Activated B cell treated with CpG ODN at 0.5 μM for 24 hours (primary cell): ENCODE data around the gene ECI2. TPM values are rescaled to one million over a fixed set of nuclear protein-coding genes. Genes with fewer than 3 reads are reported as not detected.

Experiments
- ATAC-seq: fragments of 200-7000 bp; cut with Tn5 transposase; one replicate; pipeline ENCODE4 v1.10.0; 2021; ENCODE audit warnings: low read depth, mild to moderate bottlenecking, moderate library complexity
- CTCF ChIA-PET: fragments of 350-600 bp; sonication (Branson Sonifier 250); formaldehyde crosslinking; loops from one replicate; lab custom pipeline; 2021; ENCODE audit warnings: antibody characterized with exemption; lab: Charles Lee
- POLR2A ChIA-PET: fragments of 350-600 bp; sonication (Branson Sonifier 250); formaldehyde crosslinking; loops from one replicate; lab custom pipeline; 2021; ENCODE audit warnings: antibody characterized with exemption; lab: Charles Lee
- DNase-seq: peaks from one replicate; pipeline ENCODE4 v3.0.0; 2022
- H3K27ac Mint-ChIP-seq: one replicate; pipeline ENCODE4 v1.8.0; 2020; ENCODE audit warnings: mixed read lengths
- H3K27me3 Mint-ChIP-seq: one replicate; pipeline ENCODE4 v1.8.0; 2021; ENCODE audit warnings: mixed read lengths
- H3K36me3 Mint-ChIP-seq: one replicate; pipeline ENCODE4 v1.8.0; 2021; ENCODE audit warnings: low read depth, mixed read lengths
- H3K4me1 Mint-ChIP-seq: one replicate; pipeline ENCODE4 v1.8.0; 2021; ENCODE audit warnings: mixed read lengths
- H3K4me3 Mint-ChIP-seq: one replicate; pipeline ENCODE4 v1.8.0; 2020; ENCODE audit warnings: mild to moderate bottlenecking, mixed read lengths
- H3K9me3 Mint-ChIP-seq: one replicate; pipeline ENCODE4 v1.8.0; 2020; ENCODE audit warnings: mixed read lengths
- CTCF ChIP-seq: fragments of 200-600 bp; IDR thresholded peaks from one replicate; pipeline ENCODE4 v1.8.0; 2022; ENCODE audit warnings: antibody characterized with exemption, mild to moderate bottlenecking
- intact Hi-C: fragments of 100-400 bp; cut with micrococcal nuclease; formaldehyde crosslinking; loops from one replicate; pipeline ENCODE4 v1.15.1; 2024
- total RNA-seq: library from RNA; stranded (reverse); gene quantifications from 2 replicates; pipeline ENCODE4 v1.2.3, GENCODE V29; 2022

ECI2 gene
- total RNA-seq, 1 donor from 2014 or later = 15.8 TPM

GRCh38 chr6:4162370-4162769 is 27.0 kb upstream of the ECI2 start:
- DNase-seq = no peak
- no peaks in the 10 kb centered on the region for H3K9me3 Mint-ChIP-seq
- no peak overlapping the region for H3K27ac Mint-ChIP-seq
- H3K36me3 Mint-ChIP-seq = no peaks in the 10 kb centered on the region
- ChIA-PET CTCF (interaction anchor here (1.3 kb wide), 1 partner anchor 48 kb away, joined by 3 read pairs; no protein-coding TSS in a partner anchor), POLR2A (no interaction called here)
- ATAC-seq = no peak
- intact Hi-C loops = no loop called here
- H3K4me1 Mint-ChIP-seq = no peaks in the 10 kb centered on the region
- no peak for TF ChIP-seq CTCF
- peaks cover 2% of the 10 kb centered on the region for H3K27me3 Mint-ChIP-seq
- H3K4me3 Mint-ChIP-seq = no peak overlapping the region

GRCh38 chr6:4159491-4159890 is 24.1 kb upstream of the ECI2 start:
- POLR2A ChIA-PET = no interaction called here
- no peaks in the 10 kb centered on the region for H3K27me3 Mint-ChIP-seq
- DNase-seq (no peak), ATAC-seq (no peak)
- H3K4me3 Mint-ChIP-seq = no peak overlapping the region
- no peaks in the 10 kb centered on the region for H3K36me3 Mint-ChIP-seq
- peaks cover 14% of the 10 kb centered on the region for H3K4me1 Mint-ChIP-seq
- intact Hi-C loops = loop anchor here (10.0 kb wide), 1 partner anchor 775 kb away; no protein-coding TSS in a partner anchor
- no peaks in the 10 kb centered on the region for H3K9me3 Mint-ChIP-seq
- TF ChIP-seq CTCF = no peak
- CTCF ChIA-PET = no interaction called here
- no peak overlapping the region for H3K27ac Mint-ChIP-seq

- H3K36me3 Mint-ChIP-seq = no peaks in the 10 kb centered on the region
- no peaks in the 10 kb centered on the region for H3K27me3 Mint-ChIP-seq
Observed at GRCh38 chr6:4157506-4157905, 22.1 kb upstream of the ECI2 start.

GRCh38 chr6:4155848-4156466 is 20.6 kb upstream of the ECI2 start:
- H3K27me3 Mint-ChIP-seq = no peaks in the 10 kb centered on the region
- ChIA-PET POLR2A (interaction anchor here (0.6 to 4.7 kb wide), 3 partner anchors 20 to 135 kb away, joined by 3 to 32 read pairs (median 4); partner anchors contain the start of gene ECI2), CTCF (interaction anchor here (0.6 to 4.2 kb wide), 12 partner anchors 14 to 412 kb away, joined by 3 to 40 read pairs (median 5); a partner anchor contains a TSS)
- intact Hi-C loops = loop anchor here (1.0 to 10.0 kb wide), 6 partner anchors 101 to 877 kb away; partner anchors contain the start of gene FAM50B
- no peaks in the 10 kb centered on the region for H3K9me3 Mint-ChIP-seq
- H3K36me3 Mint-ChIP-seq = no peaks in the 10 kb centered on the region
- TF ChIP-seq CTCF = peak; percentile 68
- no peak for DNase-seq
- peak overlapping the region; percentile 5 for H3K27ac Mint-ChIP-seq
- peak; percentile 84 for ATAC-seq
- peaks cover 34% of the 10 kb centered on the region for H3K4me1 Mint-ChIP-seq
- H3K4me3 Mint-ChIP-seq = no peak overlapping the region

More at GRCh38 chr6:4157506-4157905, 22.1 kb upstream of the ECI2 start:
- ChIA-PET CTCF (interaction anchor here (0.7 to 1.0 kb wide), 3 partner anchors 53 to 105 kb away, joined by 3 to 6 read pairs (median 3); no protein-coding TSS in a partner anchor), POLR2A (no interaction called here)
- TF ChIP-seq CTCF = no peak
- ATAC-seq (no peak), DNase-seq (no peak)
- no peaks in the 10 kb centered on the region for H3K9me3 Mint-ChIP-seq
- intact Hi-C loops = loop anchor here (10.0 kb wide), 1 partner anchor 777 kb away; no protein-coding TSS in a partner anchor
- H3K4me3 Mint-ChIP-seq = no peak overlapping the region
- H3K27ac Mint-ChIP-seq = no peak overlapping the region
- peaks cover 33% of the 10 kb centered on the region for H3K4me1 Mint-ChIP-seq

- ChIA-PET POLR2A (interaction anchor here (0.5 to 4.7 kb wide), 6 partner anchors 18 to 893 kb away, joined by 3 to 32 read pairs (median 6); partner anchors contain the start of genes CDYL and ECI2), CTCF (interaction anchor here (0.7 to 4.2 kb wide), 9 partner anchors 16 to 305 kb away, joined by 3 to 40 read pairs (median 3); partner anchors contain the start of genes ECI2 and FAM50B)
- H3K27me3 Mint-ChIP-seq = peaks cover 15% of the 10 kb centered on the region
- H3K4me1 Mint-ChIP-seq = peaks cover 34% of the 10 kb centered on the region
- no peaks in the 10 kb centered on the region for H3K36me3 Mint-ChIP-seq
- peak overlapping the region; percentile 74 for H3K4me3 Mint-ChIP-seq
- ATAC-seq = peak; percentile 84
- no peak for TF ChIP-seq CTCF
- no peaks in the 10 kb centered on the region for H3K9me3 Mint-ChIP-seq
- peak overlapping the region; percentile 91 for H3K27ac Mint-ChIP-seq
- DNase-seq = no peak
- intact Hi-C loops = loop anchor here (1.0 to 10.0 kb wide), 2 partner anchors 18 to 781 kb away; partner anchors contain the start of gene ECI2
Observed at GRCh38 chr6:4153514-4153985, 18.2 kb upstream of the ECI2 start.
